HUES6 (cell line): ENCODE data around the gene AMBRA1.
A peak's percentile ranks its signal among the peaks of the same experiment; 100 is the strongest.

Experiments
- H3K27ac ChIP-seq: 2 replicates; pipeline ENCODE4 v1.7.0; 2013; ENCODE audit warnings: low read depth, mild to moderate bottlenecking, low read length, inconsistent platforms
- H3K27me3 ChIP-seq: 2 replicates; pipeline ENCODE4 v1.6.1; 2013; ENCODE audit warnings: low read length; ENCODE audit not compliant: control insufficient read depth, insufficient read depth
- H3K36me3 ChIP-seq: 2 replicates; pipeline ENCODE4 v1.6.1; 2013; ENCODE audit warnings: low read length; ENCODE audit not compliant: control insufficient read depth, insufficient read depth
- H3K4me1 ChIP-seq: 2 replicates; pipeline ENCODE4 v1.6.1; 2013; ENCODE audit warnings: low read length; ENCODE audit not compliant: control insufficient read depth, insufficient read depth
- H3K4me3 ChIP-seq: 2 replicates; pipeline ENCODE4 v1.5.1; 2013; ENCODE audit warnings: low read depth, low read length
- H3K9ac ChIP-seq: one replicate; pipeline ENCODE4 v1.6.1; 2013; ENCODE audit warnings: mild to moderate bottlenecking, low read length
- H3K9me3 ChIP-seq: 2 replicates; pipeline ENCODE4 v1.6.1; 2013; ENCODE audit warnings: low read depth, low read length; ENCODE audit not compliant: control insufficient read depth, insufficient read depth

Gene AMBRA1

GRCh38 chr11:46543564-46543963, 50.3 kb downstream of the AMBRA1 start:
- Histone ChIP-seq H3K27ac (no peak overlapping the region), H3K4me1 (no peaks in the 10 kb centered on the region), H3K4me3 (no peak overlapping the region), H3K36me3 (peaks cover 71% of the 10 kb centered on the region), H3K9ac (no peak overlapping the region), H3K9me3 (no peaks in the 10 kb centered on the region), H3K27me3 (no peaks in the 10 kb centered on the region)

- Histone ChIP-seq H3K4me1 (peaks cover 8% of the 10 kb centered on the region), H3K9ac (no peak overlapping the region), H3K36me3 (peaks cover 60% of the 10 kb centered on the region), H3K4me3 (no peak overlapping the region), H3K27me3 (no peaks in the 10 kb centered on the region), H3K9me3 (no peaks in the 10 kb centered on the region), H3K27ac (no peak overlapping the region)
Observed at GRCh38 chr11:46541593-46542371, 52.0 kb downstream of the AMBRA1 start.

- peaks cover 8% of the 10 kb centered on the region for H3K4me1 ChIP-seq
- no peaks in the 10 kb centered on the region for H3K9me3 ChIP-seq
- H3K36me3 ChIP-seq = peaks cover 52% of the 10 kb centered on the region
- H3K9ac ChIP-seq = no peak overlapping the region
- H3K4me3 ChIP-seq = no peak overlapping the region
- H3K27me3 ChIP-seq = no peaks in the 10 kb centered on the region
- H3K27ac ChIP-seq = no peak overlapping the region
Observed at GRCh38 chr11:46540807-46541206, 53.0 kb downstream of the AMBRA1 start.

- H3K9ac ChIP-seq = no peak overlapping the region
- H3K27ac ChIP-seq = no peak overlapping the region
Observed at GRCh38 chr11:46537537-46538295, 56.1 kb downstream of the AMBRA1 start.

GRCh38 chr11:46537121-46537520, 56.7 kb downstream of the AMBRA1 start:
- Histone ChIP-seq H3K27ac (no peak overlapping the region), H3K36me3 (peaks cover 17% of the 10 kb centered on the region), H3K9ac (no peak overlapping the region), H3K4me3 (0 out of 2 replicates have a peak overlapping the region, but pooled peaks have one; percentile 9), H3K4me1 (peaks cover 15% of the 10 kb centered on the region), H3K27me3 (no peaks in the 10 kb centered on the region), H3K9me3 (no peaks in the 10 kb centered on the region)

More at GRCh38 chr11:46537537-46538295, 56.1 kb downstream of the AMBRA1 start:
- peaks cover 15% of the 10 kb centered on the region for H3K4me1 ChIP-seq
- H3K9me3 ChIP-seq = no peaks in the 10 kb centered on the region
- no peaks in the 10 kb centered on the region for H3K27me3 ChIP-seq
- peaks cover 22% of the 10 kb centered on the region for H3K36me3 ChIP-seq
- H3K4me3 ChIP-seq = peak overlapping the region; percentile 9; the same call in 1 of the 2 replicates

- no peak overlapping the region for H3K9ac ChIP-seq
- H3K4me1 ChIP-seq = peaks cover 15% of the 10 kb centered on the region
- H3K9me3 ChIP-seq = no peaks in the 10 kb centered on the region
- no peak overlapping the region for H3K4me3 ChIP-seq
- peaks cover 4% of the 10 kb centered on the region for H3K36me3 ChIP-seq
- H3K27ac ChIP-seq = no peak overlapping the region
- no peaks in the 10 kb centered on the region for H3K27me3 ChIP-seq
Observed at GRCh38 chr11:46535688-46536087, 58.1 kb downstream of the AMBRA1 start.

- Histone ChIP-seq H3K9me3 (peaks cover 3% of the 10 kb centered on the region; the same call in 1 of the 2 replicates), H3K4me3 (no peak overlapping the region), H3K4me1 (peaks cover 15% of the 10 kb centered on the region), H3K9ac (no peak overlapping the region), H3K27me3 (no peaks in the 10 kb centered on the region), H3K27ac (no peak overlapping the region), H3K36me3 (no peaks in the 10 kb centered on the region)
Observed at GRCh38 chr11:46534711-46535110, 59.1 kb downstream of the AMBRA1 start.

- Histone ChIP-seq H3K4me1 (peaks cover 21% of the 10 kb centered on the region), H3K36me3 (no peaks in the 10 kb centered on the region), H3K9me3 (peaks cover 3% of the 10 kb centered on the region; the same call in 1 of the 2 replicates), H3K9ac (no peak overlapping the region), H3K4me3 (no peak overlapping the region), H3K27me3 (no peaks in the 10 kb centered on the region), H3K27ac (no peak overlapping the region)
Observed at GRCh38 chr11:46533396-46534100, 60.3 kb downstream of the AMBRA1 start.

- H3K9ac ChIP-seq = no peak overlapping the region
- no peak overlapping the region for H3K4me3 ChIP-seq
- H3K27ac ChIP-seq = no peak overlapping the region
- peaks cover 3% of the 10 kb centered on the region; the same call in 1 of the 2 replicates for H3K9me3 ChIP-seq
- peaks cover 12% of the 10 kb centered on the region; the same call in 1 of the 2 replicates for H3K4me1 ChIP-seq
- no peaks in the 10 kb centered on the region for H3K27me3 ChIP-seq
- H3K36me3 ChIP-seq = no peaks in the 10 kb centered on the region
Observed at GRCh38 chr11:46529928-46530574, 63.8 kb downstream of the AMBRA1 start.

GRCh38 chr11:46529095-46529905, 64.5 kb downstream of the AMBRA1 start:
- no peak overlapping the region for H3K4me3 ChIP-seq
- peaks cover 3% of the 10 kb centered on the region; the same call in 1 of the 2 replicates for H3K9me3 ChIP-seq
- no peak overlapping the region for H3K9ac ChIP-seq
- H3K27me3 ChIP-seq = no peaks in the 10 kb centered on the region
- no peak overlapping the region for H3K27ac ChIP-seq
- no peaks in the 10 kb centered on the region for H3K36me3 ChIP-seq
- H3K4me1 ChIP-seq = peaks cover 6% of the 10 kb centered on the region; the same call in 1 of the 2 replicates
